Pancreas (tissue), 10 donors: ENCODE measurements around the gene BANK1. TPM values are rescaled to one million over a fixed set of nuclear protein-coding genes. Genes with fewer than 3 reads are reported as not detected.

Experiments
- ATAC-seq, 4 donors: fragments of 200-7000 bp; cut with Tn5 transposase; one replicate each; pipeline versions ENCODE4 v1.8.0 to v1.9.1; 2020; ENCODE audit warnings: mild to moderate bottlenecking in 4 of 4, moderate library complexity in 4 of 4
- DNase-seq, 6 donors: peaks; one replicate each; pipeline ENCODE4 v3.0.0-alpha.2; 2020
- FAIRE-seq: peaks from 2 replicates; lab custom pipeline; 2012; peaks lifted over from hg19 to GRCh38; lab: Jason Lieb, UNC
- H3K27ac ChIP-seq, 4 donors: fragments of 200-600 bp; sonication (generic); 1 replicate in 3 of 4; 2 replicates in 1 of 4; pipeline versions ENCODE4 v1.5.0 to v1.8.0; 2020
- H3K27me3 ChIP-seq, 4 donors: fragments of 200-600 bp; one replicate each; pipeline ENCODE4 v1.8.0; 2021
- H3K36me3 ChIP-seq, 3 donors: fragments of 200-600 bp; sonication (generic) in 1 of 3; one replicate each; pipeline versions ENCODE4 v1.5.0 to v1.8.0; 2020 to 2021
- H3K4me1 ChIP-seq, 3 donors: fragments of 200-600 bp; one replicate each; pipeline ENCODE4 v1.8.0; 2021
- H3K4me3 ChIP-seq, 4 donors: fragments of 200-600 bp; sonication (generic) in 2 of 4; one replicate each; pipeline versions ENCODE4 v1.5.0 to v1.8.0; 2020 to 2021
- H3K9me3 ChIP-seq, 4 donors: fragments of 200-600 bp; one replicate each; pipeline ENCODE4 v1.8.0; 2021
- CTCF ChIP-seq, 4 donors: fragments of 200-600 bp; sonication (generic) in 3 of 4; IDR thresholded peaks; one replicate each; pipeline versions ENCODE4 v1.5.0 to v1.8.0; 2021; ENCODE audit warnings: antibody characterized with exemption in 4 of 4
- WGBS, 2 donors: extraction: QIAGEN DNeasy Blood & Tissue Kit; methylation state at CpG; one replicate each; pipeline ENCODE4 v1.1.7; 2013; 5-methylcytosine and 5-hydroxymethylcytosine counted together
- intact Hi-C, 3 donors: fragments of 100-400 bp; cut with DNase I; formaldehyde crosslinking; loops; one replicate each; pipeline versions ENCODE4 v1.11.1 to v1.14.2; 2022
- polyA plus RNA-seq, 2 donors: library from polyadenylated mRNA; stranded (reverse); fragments of 200-250 nt; gene quantifications; one replicate each; pipeline ENCODE4 v1.2.3, GENCODE V29; 2013
- total RNA-seq, 6 donors: library from RNA; stranded (reverse); fragmentation: NEBNext Ultra II Directional in 4 of 6; extraction: Animal tissue kit (Norgen Biotek cat#: 25700) in 4 of 6; gene quantifications; one replicate each; pipeline versions ENCODE4 v1.2.1 to v1.2.4, GENCODE V29; 2021 to 2023
- donor health status: healthy with polysubstance abuse.
- donor health status: DM: no; HTN: no; CAD: no; lungs with moderate emphysema.
- donor health status: DM: no; HTN: no; CAD: no.
- donor health status: control.
- donor health status: control.
- donor health status: Bipolar disorder and iron deficiency.
- donor health status: DM: yes; HTN: yes; CAD: no.
- donor health status: DM: no; HTN: no; CAD: no.
- donor health status: DM: no; HTN: no; CAD: no.
- donor health status: DM: yes; HTN: yes; CAD: no.

The BANK1 gene
- total and polyA plus RNA-seq, 8 donors, result 0.13 to 2.0 (median 0.48) TPM

- Histone ChIP-seq H3K27me3 (no peaks in the 10 kb centered on the region), H3K36me3 (no peaks in the 10 kb centered on the region), H3K4me3 (no peak overlapping the region), H3K4me1 (no peaks in the 10 kb centered on the region), H3K27ac (no peak overlapping the region), H3K9me3 (no peaks in the 10 kb centered on the region)
- ATAC-seq, result no peak
- WGBS, 2 donors, result 66 to 76% methylated on average over 5 of the region's 5 CpGs
- no peak for DNase-seq
- TF ChIP-seq CTCF (IDR thresholded peaks at IDR 0.05), result no peak
- FAIRE-seq, result no peak
- intact Hi-C loops, result no loop called here
Measured at GRCh38 chr4:101987623-101988243, 197.2 kb downstream of the BANK1 start.

GRCh38 chr4:101989551-101989950 is 199.0 kb downstream of the BANK1 start:
- intact Hi-C loops, result no loop called here
- H3K4me1 ChIP-seq, result no peaks in the 10 kb centered on the region
- DNase-seq (no peak), ATAC-seq (no peak), FAIRE-seq (no peak)
- WGBS, 2 donors, result 70 to 81% methylated on average over 3 of the region's 3 CpGs
- no peak overlapping the region for H3K4me3 ChIP-seq
- no peaks in the 10 kb centered on the region for H3K9me3 ChIP-seq
- no peak overlapping the region for H3K27ac ChIP-seq
- no peaks in the 10 kb centered on the region for H3K27me3 ChIP-seq
- no peaks in the 10 kb centered on the region for H3K36me3 ChIP-seq
- no peak for TF ChIP-seq CTCF (IDR thresholded peaks at IDR 0.05)

GRCh38 chr4:101992446-101992845 is 201.9 kb downstream of the BANK1 start:
- TF ChIP-seq CTCF (IDR thresholded peaks at IDR 0.05), result no peak
- DNase-seq (no peak), FAIRE-seq (no peak), ATAC-seq (no peak)
- Histone ChIP-seq H3K27ac (no peak overlapping the region), H3K36me3 (no peaks in the 10 kb centered on the region), H3K4me1 (no peaks in the 10 kb centered on the region), H3K4me3 (no peak overlapping the region), H3K9me3 (no peaks in the 10 kb centered on the region), H3K27me3 (no peaks in the 10 kb centered on the region)
- WGBS, 2 donors, result 72 to 80% methylated on average over 2 of the region's 2 CpGs
- intact Hi-C loops, result no loop called here

GRCh38 chr4:101993002-101993841 is 202.7 kb downstream of the BANK1 start:
- Histone ChIP-seq H3K27me3 (no peaks in the 10 kb centered on the region), H3K4me3 (no peak overlapping the region), H3K27ac (no peak overlapping the region), H3K9me3 (no peaks in the 10 kb centered on the region), H3K36me3 (no peaks in the 10 kb centered on the region), H3K4me1 (no peaks in the 10 kb centered on the region)
- FAIRE-seq (no peak), ATAC-seq (no peak), DNase-seq (no peak)
- TF ChIP-seq CTCF (IDR thresholded peaks at IDR 0.05), result no peak
- 50 to 63% methylated on average over 5 of the region's 5 CpGs for WGBS, 2 donors
- intact Hi-C loops, result no loop called here
